ENCODE measurements around the gene CLK1. TPM values are rescaled to one million over a fixed set of nuclear protein-coding genes. Genes with fewer than 3 reads are reported as not detected.

The CLK1 gene
- total and polyA plus RNA-seq, 2 of the 13 experiments (the other 11 are each of a cell fraction or from before 2014, with no cell fraction given), result 66.6 to 101 TPM

- TF ChIP-seq SOX6 (IDR thresholded peaks at IDR 0.05), result no peak
- peak; percentile 53 for TF ChIP-seq SOX6 (CRISPR knock-in tag; IDR thresholded peaks at IDR 0.05)
- TF ChIP-seq ZNF710 (CRISPR knock-in tag; IDR thresholded peaks at IDR 0.05; ENCODE audit: borderline replicate concordance), result peak; percentile 32; the same call in 1 of the 2 replicates
- TF ChIP-seq ZNF607 (CRISPR knock-in tag; IDR thresholded peaks at IDR 0.05; ENCODE audit: borderline replicate concordance), result 0 out of 2 replicates have a peak, but pooled peaks have one; percentile 40
- no peak for TF ChIP-seq FOXA1 (IDR thresholded peaks at IDR 0.05)
- TF ChIP-seq FOXA1 (CRISPR knock-in tag; IDR thresholded peaks at IDR 0.05), result no peak
- peak; percentile 77; the same call in 1 of the 2 replicates for TF ChIP-seq ZNF263 (CRISPR knock-in tag; IDR thresholded peaks at IDR 0.05)
- peak; percentile 29; the same call in 1 of the 2 replicates for TF ChIP-seq AHR (CRISPR knock-in tag; IDR thresholded peaks at IDR 0.05)
- no peak for TF ChIP-seq NFYB (CRISPR knock-in tag; IDR thresholded peaks at IDR 0.05)
- peak; percentile 86 for TF ChIP-seq HNF4G (IDR thresholded peaks at IDR 0.05; ENCODE audit: borderline replicate concordance, low read depth, low read length)
- TF ChIP-seq HNF4G (CRISPR knock-in tag; IDR thresholded peaks at IDR 0.05; ENCODE audit: borderline replicate concordance, low read depth), result peak; percentile 90; the same call in 1 of the 2 replicates
- TF ChIP-seq ZNF770 (CRISPR knock-in tag; IDR thresholded peaks at IDR 0.05), result 0 out of 2 replicates have a peak, but pooled peaks have one; percentile 18
- peak; percentile 81; the same call in 1 of the 2 replicates for TF ChIP-seq ZHX1 (CRISPR knock-in tag; IDR thresholded peaks at IDR 0.05; ENCODE audit: low read depth)
- TF ChIP-seq HES4 (CRISPR knock-in tag; IDR thresholded peaks at IDR 0.05; ENCODE audit: borderline replicate concordance), result peak; percentile 59; the same call in 1 of the 2 replicates
- peak; percentile 92 for TF ChIP-seq YEATS4 (CRISPR knock-in tag; IDR thresholded peaks at IDR 0.05; ENCODE audit: borderline replicate concordance)
- TF ChIP-seq ZNF883 (CRISPR knock-in tag; IDR thresholded peaks at IDR 0.05; ENCODE audit: not compliant biosample characterization), result peak; percentile 38
- TF ChIP-seq SPEN (CRISPR knock-in tag; IDR thresholded peaks at IDR 0.05; ENCODE audit: low read depth), result peak; percentile 55; the same call in 1 of the 2 replicates
- peak; percentile 90; the same call in 1 of the 2 replicates for TF ChIP-seq IRX3 (CRISPR knock-in tag; IDR thresholded peaks at IDR 0.05; ENCODE audit: borderline replicate concordance, low read depth)
Measured at GRCh38 chr2:200843993-200844948, 20.2 kb downstream of the CLK1 start (continued).
